ENCODE measurements around the gene MYH16.

The MYH16 gene

GRCh38 chr7:99296471-99296870, 23.8 kb downstream of the MYH16 start:
- H4K20me1 ChIP-seq (ENCODE audit: insufficient read depth): no peaks in the 10 kb centered on the region
- no peaks in the 10 kb centered on the region for H3K27me3 ChIP-seq (ENCODE audit: insufficient read depth, low read depth)
- no peaks in the 10 kb centered on the region for H3K79me2 ChIP-seq (ENCODE audit: insufficient read depth, low read depth)
- no peaks in the 10 kb centered on the region for H3K4me1 ChIP-seq (ENCODE audit: low read depth, poor library complexity, severe bottlenecking)
- H3K4me3 ChIP-seq (IDR thresholded peaks at IDR 0.05; ENCODE audit: insufficient read depth, low read depth, low read length): no peak overlapping the region
- H3K4me2 ChIP-seq: no peak overlapping the region
- no peak for TF ChIP-seq CTCF (conservative IDR thresholded peaks at IDR 0.05; ENCODE audit: low read depth, low read length)
- no peak overlapping the region for H2AFZ ChIP-seq (ENCODE audit: low read depth)
- no peak overlapping the region for H3K9ac ChIP-seq
- H3K27ac ChIP-seq: no peak overlapping the region
- no peaks in the 10 kb centered on the region for H3K36me3 ChIP-seq (ENCODE audit: insufficient read depth)

GRCh38 chr7:99301496-99301895, 28.9 kb downstream of the MYH16 start:
- no peak for TF ChIP-seq CTCF (conservative IDR thresholded peaks at IDR 0.05; ENCODE audit: low read depth, low read length)
- Histone ChIP-seq H3K27me3 (ENCODE audit: insufficient read depth, low read depth) (no peaks in the 10 kb centered on the region), H3K27ac (no peak overlapping the region), H3K79me2 (ENCODE audit: insufficient read depth, low read depth) (no peaks in the 10 kb centered on the region), H3K36me3 (ENCODE audit: insufficient read depth) (no peaks in the 10 kb centered on the region), H3K4me1 (ENCODE audit: low read depth, poor library complexity, severe bottlenecking) (no peaks in the 10 kb centered on the region), H3K4me3 (IDR thresholded peaks at IDR 0.05; ENCODE audit: insufficient read depth, low read depth, low read length) (no peak overlapping the region), H2AFZ (ENCODE audit: low read depth) (no peak overlapping the region), H3K4me2 (no peak overlapping the region), H3K9ac (no peak overlapping the region), H4K20me1 (ENCODE audit: insufficient read depth) (no peaks in the 10 kb centered on the region)

- no peaks in the 10 kb centered on the region for H4K20me1 ChIP-seq (ENCODE audit: insufficient read depth)
- no peaks in the 10 kb centered on the region for H3K27me3 ChIP-seq (ENCODE audit: insufficient read depth, low read depth)
- H3K27ac ChIP-seq: no peak overlapping the region
- no peaks in the 10 kb centered on the region for H3K79me2 ChIP-seq (ENCODE audit: insufficient read depth, low read depth)
- no peak overlapping the region for H2AFZ ChIP-seq (ENCODE audit: low read depth)
- H3K4me1 ChIP-seq (ENCODE audit: low read depth, poor library complexity, severe bottlenecking): no peaks in the 10 kb centered on the region
- H3K4me2 ChIP-seq: no peak overlapping the region
- H3K9ac ChIP-seq: no peak overlapping the region
- no peak overlapping the region for H3K4me3 ChIP-seq (IDR thresholded peaks at IDR 0.05; ENCODE audit: insufficient read depth, low read depth, low read length)
- no peaks in the 10 kb centered on the region for H3K36me3 ChIP-seq (ENCODE audit: insufficient read depth)
- no peak for TF ChIP-seq CTCF (conservative IDR thresholded peaks at IDR 0.05; ENCODE audit: low read depth, low read length)
Observed at GRCh38 chr7:99305473-99306260, 33.0 kb downstream of the MYH16 start.

- H3K4me1 ChIP-seq (ENCODE audit: low read depth, poor library complexity, severe bottlenecking): peaks cover 4% of the 10 kb centered on the region
- no peak for TF ChIP-seq CTCF (conservative IDR thresholded peaks at IDR 0.05; ENCODE audit: low read depth, low read length)
- no peak overlapping the region for H3K9ac ChIP-seq
- H3K4me2 ChIP-seq: no peak overlapping the region
- no peaks in the 10 kb centered on the region for H3K79me2 ChIP-seq (ENCODE audit: insufficient read depth, low read depth)
- H4K20me1 ChIP-seq (ENCODE audit: insufficient read depth): no peaks in the 10 kb centered on the region
- H3K4me3 ChIP-seq (IDR thresholded peaks at IDR 0.05; ENCODE audit: insufficient read depth, low read depth, low read length): no peak overlapping the region
- no peaks in the 10 kb centered on the region for H3K36me3 ChIP-seq (ENCODE audit: insufficient read depth)
- no peak overlapping the region for H2AFZ ChIP-seq (ENCODE audit: low read depth)
- H3K27ac ChIP-seq: no peak overlapping the region
- no peaks in the 10 kb centered on the region for H3K27me3 ChIP-seq (ENCODE audit: insufficient read depth, low read depth)
Observed at GRCh38 chr7:99308461-99309074, 35.9 kb downstream of the MYH16 start.

All from KMS-11 (cell line).